Measurements from ENCODE around the gene ABRACL.
"Not testable (repeated sequence)": the region's sequence is repeated elsewhere in the genome, so short reads cannot be mapped to it uniquely, and the experiment has no call there.

Gene ABRACL

GRCh38 chr6:139011980-139012379 is 16.6 kb upstream of the ABRACL start:
- DNase-seq (ENCODE audit: low spot score), result no peak

- DNase-seq (ENCODE audit: low spot score), result no peak
These were observed 15.3 kb upstream of the ABRACL start for GRCh38 chr6:139013185-139013800.

- DNase-seq (ENCODE audit: low spot score), result no peak
These were observed 13.6 kb upstream of the ABRACL start for GRCh38 chr6:139014945-139015344.

- no peak for DNase-seq (ENCODE audit: low spot score)
These were observed 12.0 kb upstream of the ABRACL start for GRCh38 chr6:139016337-139017213.

- peak; percentile 24 for DNase-seq (ENCODE audit: low spot score)
These were observed 11.3 kb upstream of the ABRACL start for GRCh38 chr6:139017227-139017626.

- DNase-seq (ENCODE audit: low spot score), result no peak
These were observed 8.8 kb upstream of the ABRACL start for GRCh38 chr6:139019722-139020121.

- DNase-seq (ENCODE audit: low spot score), result no peak
These were observed 7.9 kb upstream of the ABRACL start for GRCh38 chr6:139020689-139021088.

GRCh38 chr6:139025416-139025815 is 3.1 kb upstream of the ABRACL start:
- not testable (repeated sequence) for DNase-seq (ENCODE audit: low spot score)

- DNase-seq (ENCODE audit: low spot score), result peak; percentile 16
These were observed 844 bp upstream of the ABRACL start for GRCh38 chr6:139027620-139028182.

GRCh38 chr6:139028215-139028657 is 309 bp upstream of the ABRACL start:
- no peak for DNase-seq (ENCODE audit: low spot score)

GRCh38 chr6:139029470-139030227 is 1.1 kb downstream of the ABRACL start:
- peak; percentile 67 for DNase-seq (ENCODE audit: low spot score)

- DNase-seq (ENCODE audit: low spot score), result no peak
These were observed 1.9 kb downstream of the ABRACL start for GRCh38 chr6:139030228-139030963.

- DNase-seq (ENCODE audit: low spot score), result no peak
These were observed 8.9 kb downstream of the ABRACL start for GRCh38 chr6:139037490-139037889.

GRCh38 chr6:139044250-139044649 is 15.7 kb downstream of the ABRACL start:
- DNase-seq (ENCODE audit: low spot score), result no peak

GRCh38 chr6:139047677-139048076 is 19.1 kb downstream of the ABRACL start:
- DNase-seq (ENCODE audit: low spot score), result no peak

GRCh38 chr6:139048912-139049311 is 20.4 kb downstream of the ABRACL start:
- DNase-seq (ENCODE audit: low spot score), result not testable (repeated sequence)

GRCh38 chr6:139050131-139050769 is 21.7 kb downstream of the ABRACL start:
- DNase-seq (ENCODE audit: low spot score), result not testable (repeated sequence)

- no peak for DNase-seq (ENCODE audit: low spot score)
These were observed 22.3 kb downstream of the ABRACL start for GRCh38 chr6:139050770-139051313.

- DNase-seq (ENCODE audit: low spot score), result no peak
These were observed 23.0 kb downstream of the ABRACL start for GRCh38 chr6:139051396-139052060.

GRCh38 chr6:139053382-139053781 is 24.8 kb downstream of the ABRACL start:
- DNase-seq (ENCODE audit: low spot score), result no peak
